MCF 10A (cell line): ENCODE data around the gene ZNF488. TPM values are rescaled to one million over a fixed set of nuclear protein-coding genes. Genes with fewer than 3 reads are reported as not detected.

Experiments
- BruUV-seq: library from RNA; stranded (reverse); fragments of 400-500 nt; replicated peaks from 2 replicates; lab custom pipeline; 2021; lab: Mats Ljungman, UMichigan
- CTCF ChIA-PET: fragments of 300-600 bp; sonication (Branson Sonifier 250); formaldehyde crosslinking; extraction: SDS; loops from one replicate; lab custom pipeline; 2021; ENCODE audit warnings: antibody characterized with exemption, inconsistent platforms; lab: Yijun Ruan, JAX
- POLR2A ChIA-PET: fragments of 300-600, 350-650 bp; sonication (Branson Sonifier 250); formaldehyde crosslinking; extraction: SDS; loops from one replicate; lab custom pipeline; 2020; ENCODE audit warnings: antibody characterized with exemption, inconsistent platforms; lab: Yijun Ruan, JAX
- DNase-seq: peaks from one replicate; pipeline ENCODE4 v3.0.0-alpha.2; 2018; ENCODE audit not compliant: unreplicated experiment
- H3K27ac Mint-ChIP-seq: one replicate; pipeline ENCODE4 v1.8.0; 2022; ENCODE audit warnings: mild to moderate bottlenecking, low read depth, mixed read lengths; ENCODE audit not compliant: unreplicated experiment
- H3K27me3 Mint-ChIP-seq: one replicate; pipeline ENCODE4 v1.8.0; 2022; ENCODE audit warnings: mixed read lengths; ENCODE audit not compliant: insufficient read depth, unreplicated experiment
- H3K36me3 Mint-ChIP-seq: one replicate; pipeline ENCODE4 v1.8.0; 2022; ENCODE audit warnings: mild to moderate bottlenecking, moderate library complexity, mixed read lengths; ENCODE audit not compliant: insufficient read depth, unreplicated experiment
- H3K4me1 Mint-ChIP-seq: one replicate; pipeline ENCODE4 v1.8.0; 2022; ENCODE audit warnings: mixed read lengths; ENCODE audit not compliant: insufficient read depth, unreplicated experiment
- H3K4me3 Mint-ChIP-seq: one replicate; pipeline ENCODE4 v1.8.0; 2022; ENCODE audit warnings: mild to moderate bottlenecking, moderate library complexity, mixed read lengths; ENCODE audit not compliant: unreplicated experiment
- H3K9me3 Mint-ChIP-seq: one replicate; pipeline ENCODE4 v1.8.0; 2022; ENCODE audit warnings: mixed read lengths; ENCODE audit not compliant: unreplicated experiment
- CTCF ChIP-seq: fragments of 200-600 bp; IDR thresholded peaks from one replicate; pipeline ENCODE4 v1.8.0; 2022; ENCODE audit warnings: antibody characterized with exemption, mild to moderate bottlenecking; ENCODE audit not compliant: unreplicated experiment
- intact Hi-C: fragments of 100-400 bp; cut with micrococcal nuclease; formaldehyde crosslinking; loops from 2 replicates; pipeline ENCODE4 v1.14.1; 2022
- total RNA-seq: library from RNA; stranded (reverse); gene quantifications from 2 replicates; pipeline ENCODE4 v1.2.3, GENCODE V29; 2022

Gene ZNF488
- total RNA-seq, 1 experiment from 2014 or later = 0.12 TPM

GRCh38 chr10:47349516-47349915, 34.6 kb downstream of the ZNF488 start:
- no peak for TF ChIP-seq CTCF
- Mint-ChIP-seq H3K9me3 (no peaks in the 10 kb centered on the region), H3K36me3 (no peaks in the 10 kb centered on the region), H3K4me1 (no peaks in the 10 kb centered on the region), H3K27ac (no peak overlapping the region), H3K27me3 (no peaks in the 10 kb centered on the region), H3K4me3 (no peak overlapping the region)
- intact Hi-C loops = loop anchor here (10.0 kb wide), 1 partner anchor 325 kb away; no protein-coding TSS in a partner anchor
- ChIA-PET POLR2A (no interaction called here), CTCF (no interaction called here)
- DNase-seq = no peak
- no TSS peak for BruUV-seq

- BruUV-seq = no TSS peak
- Mint-ChIP-seq H3K9me3 (no peaks in the 10 kb centered on the region), H3K27me3 (no peaks in the 10 kb centered on the region), H3K36me3 (no peaks in the 10 kb centered on the region), H3K27ac (no peak overlapping the region), H3K4me3 (no peak overlapping the region), H3K4me1 (no peaks in the 10 kb centered on the region)
- no peak for DNase-seq
- no peak for TF ChIP-seq CTCF
- intact Hi-C loops = loop anchor here (10.0 kb wide), 1 partner anchor 324 kb away; no protein-coding TSS in a partner anchor
- CTCF ChIA-PET = interaction anchor here (0.6 to 1.1 kb wide), 2 partner anchors 36 to 50 kb away, joined by 3 read pairs; no protein-coding TSS in a partner anchor
- POLR2A ChIA-PET = no interaction called here
Measured at GRCh38 chr10:47348661-47349470, 35.2 kb downstream of the ZNF488 start.

GRCh38 chr10:47348138-47348651, 35.9 kb downstream of the ZNF488 start, which contains the start of gene RBP3:
TSS of gene RBP3 (plus strand) at chr10:47348363. CDS start at chr10:47348485, 122 bp downstream.
- POLR2A ChIA-PET = no interaction called here
- CTCF ChIA-PET = interaction anchor here (0.6 to 1.1 kb wide), 3 partner anchors 35 to 51 kb away, joined by 3 to 4 read pairs (median 3); partner anchors contain the start of gene ZNF488
- Mint-ChIP-seq H3K9me3 (no peaks in the 10 kb centered on the region), H3K36me3 (no peaks in the 10 kb centered on the region), H3K4me1 (no peaks in the 10 kb centered on the region), H3K4me3 (no peak within 1 kb of the TSS), H3K27ac (no peak within 1 kb of the TSS), H3K27me3 (no peaks in the 10 kb centered on the region)
- no peak for DNase-seq
- intact Hi-C loops = loop anchor here (10.0 kb wide), 1 partner anchor 323 kb away; no protein-coding TSS in a partner anchor
- TF ChIP-seq CTCF = no peak
- BruUV-seq = no TSS peak

- Mint-ChIP-seq H3K4me3 (no peak overlapping the region), H3K9me3 (no peaks in the 10 kb centered on the region), H3K4me1 (no peaks in the 10 kb centered on the region), H3K36me3 (no peaks in the 10 kb centered on the region), H3K27ac (no peak overlapping the region), H3K27me3 (no peaks in the 10 kb centered on the region)
- intact Hi-C loops = loop anchor here (10.0 kb wide), 1 partner anchor 322 kb away; no protein-coding TSS in a partner anchor
- no TSS peak for BruUV-seq
- no peak for TF ChIP-seq CTCF
- DNase-seq = no peak
- CTCF ChIA-PET = interaction anchor here (0.8 to 1.1 kb wide), 2 partner anchors 37 to 52 kb away, joined by 3 to 4 read pairs; partner anchors contain the start of gene ZNF488
- POLR2A ChIA-PET = no interaction called here
Measured at GRCh38 chr10:47347303-47347675, 36.8 kb downstream of the ZNF488 start.
